A673 (cell line): ENCODE data around the gene WDR53. TPM values are rescaled to one million over a fixed set of nuclear protein-coding genes. Genes with fewer than 3 reads are reported as not detected.
"Not testable (repeated sequence)": the region's sequence is repeated elsewhere in the genome, so short reads cannot be mapped to it uniquely, and the experiment has no call there.

ENCODE experiments used
- BruUV-seq: library from RNA; stranded (reverse); fragments of 400-500 nt; replicated peaks from 2 replicates; lab custom pipeline; 2021; lab: Mats Ljungman, UMichigan
- CTCF ChIA-PET: fragments of 300-600 bp; sonication (Branson Sonifier 250); formaldehyde crosslinking; loops from one replicate; lab custom pipeline; 2022; ENCODE audit warnings: antibody characterized with exemption; lab: Charles Lee
- POLR2A ChIA-PET: fragments of 300-600 bp; sonication (Branson Sonifier 250); formaldehyde crosslinking; loops from one replicate; lab custom pipeline; 2022; ENCODE audit warnings: antibody characterized with exemption; ENCODE audit not compliant: low non-redundant PET; lab: Charles Lee
- DNase-seq: peaks from one replicate; pipeline ENCODE4 v3.0.0-alpha.2; 2015; ENCODE audit warnings: low spot score
- H3K27ac ChIP-seq: fragments of 200-600 bp; sonication (generic); 2 replicates; pipeline ENCODE4 v1.5.1; 2016; ENCODE audit warnings: mixed run types, low read depth, mild to moderate bottlenecking, mixed read lengths, antibody characterized with exemption, low read length; ENCODE audit not compliant: poor library complexity, severe bottlenecking
- H3K27me3 ChIP-seq: fragments of 200-600 bp; sonication (generic); replicated peaks from 2 replicates; pipeline ENCODE4 v1.6.1; 2017; ENCODE audit warnings: mixed run types, low read depth, mild to moderate bottlenecking, mixed read lengths, antibody characterized with exemption, low read length; ENCODE audit not compliant: insufficient read depth, poor library complexity
- H3K36me3 ChIP-seq: fragments of 200-600 bp; sonication (generic); 2 replicates; pipeline ENCODE4 v1.6.1; 2016; ENCODE audit warnings: mixed run types, mild to moderate bottlenecking, mixed read lengths, antibody characterized with exemption, low read length; ENCODE audit not compliant: insufficient read depth, poor library complexity, severe bottlenecking
- H3K4me1 ChIP-seq: fragments of 200-600 bp; sonication (generic); 2 replicates; pipeline ENCODE4 v1.6.1; 2017; ENCODE audit warnings: mixed run types, mild to moderate bottlenecking, mixed read lengths, antibody characterized with exemption, low read length; ENCODE audit not compliant: insufficient read depth, poor library complexity, severe bottlenecking
- H3K4me3 ChIP-seq: fragments of 200-600 bp; sonication (generic); 2 replicates; pipeline ENCODE4 v1.5.1; 2016; ENCODE audit warnings: low read depth, mixed run types, mild to moderate bottlenecking, mixed read lengths, low read length; ENCODE audit not compliant: poor library complexity, severe bottlenecking
- H3K9me3 ChIP-seq: fragments of 200-600 bp; sonication (generic); 2 replicates; pipeline ENCODE4 v1.6.1; 2016; ENCODE audit warnings: mixed run types, low read depth, mild to moderate bottlenecking, mixed read lengths, antibody characterized with exemption, low read length; ENCODE audit not compliant: poor library complexity, severe bottlenecking
- CTCF ChIP-seq: fragments of 300-800, 200-600 bp; sonication (generic); conservative IDR thresholded peaks from 2 replicates; pipeline ENCODE4 v1.5.1; 2017; ENCODE audit warnings: low read depth, mild to moderate bottlenecking, antibody characterized with exemption, low read length, moderate library complexity, mixed read lengths
- EZH2 ChIP-seq: fragments of 200-600 bp; sonication (generic); IDR thresholded peaks from 2 replicates; pipeline ENCODE4 v1.6.1; 2017; ENCODE audit warnings: borderline replicate concordance, low read depth, mild to moderate bottlenecking, mixed read lengths, antibody characterized with exemption, low read length; ENCODE audit not compliant: poor library complexity, severe bottlenecking
- intact Hi-C: fragments of 100-400 bp; cut with micrococcal nuclease; formaldehyde crosslinking; loops from one replicate; pipeline ENCODE4 v1.10.0; 2022; ENCODE audit not compliant: unreplicated experiment
- total RNA-seq: library from RNA; stranded (reverse); gene quantifications from 2 replicates; pipeline ENCODE4 v1.2.3, GENCODE V29; 2021

The WDR53 gene
- total RNA-seq, 1 experiment from 2014 or later, result 23.1 TPM

- no peak overlapping the region for H3K27ac ChIP-seq
- TF ChIP-seq CTCF (no peak), EZH2 (no peak)
- ChIA-PET CTCF (interaction anchor here (0.7 kb wide), 1 partner anchor 323 kb away, joined by 3 read pairs; no protein-coding TSS in a partner anchor), POLR2A (no interaction called here)
- H3K4me3 ChIP-seq, result no peak overlapping the region
- H3K27me3 ChIP-seq, result no peaks in the 10 kb centered on the region
- DNase-seq, result no peak
- H3K36me3 ChIP-seq, result peaks cover 1% of the 10 kb centered on the region
- peaks cover 8% of the 10 kb centered on the region for H3K4me1 ChIP-seq
- no TSS peak for BruUV-seq
- intact Hi-C loops, result no loop called here
- no peaks in the 10 kb centered on the region for H3K9me3 ChIP-seq
Measured at GRCh38 chr3:196572389-196572788, 4.0 kb upstream of the WDR53 start.

GRCh38 chr3:196570332-196570731, 2.0 kb upstream of the WDR53 start:
- H3K27me3 ChIP-seq, POLR2A ChIA-PET, H3K36me3 ChIP-seq, CTCF ChIA-PET, DNase-seq, H3K27ac ChIP-seq, intact Hi-C loops, H3K4me3 ChIP-seq, H3K9me3 ChIP-seq, BruUV-seq: not testable (repeated sequence)
- H3K4me1 ChIP-seq, result peaks cover 13% of the 10 kb centered on the region

- Histone ChIP-seq H3K4me1 (peaks cover 17% of the 10 kb centered on the region), H3K9me3 (no peaks in the 10 kb centered on the region), H3K36me3 (no peaks in the 10 kb centered on the region), H3K27me3 (no peaks in the 10 kb centered on the region), H3K27ac (peak overlapping the region; percentile 86), H3K4me3 (peak overlapping the region; percentile 94)
- intact Hi-C loops, result no loop called here
- BruUV-seq, result no TSS peak
- CTCF ChIA-PET, result interaction anchor here (0.8 to 1.0 kb wide), 2 partner anchors 40 kb away, joined by 3 read pairs; no protein-coding TSS in a partner anchor
- TF ChIP-seq EZH2, result no peak
- no peak for TF ChIP-seq CTCF
- POLR2A ChIA-PET, result interaction anchor here (0.5 kb wide), 1 partner anchor 663 kb away, joined by 7 read pairs; no protein-coding TSS in a partner anchor
- peak; percentile 29 for DNase-seq
Measured at GRCh38 chr3:196569003-196569516, 706 bp upstream of the WDR53 start.

- POLR2A ChIA-PET, result no interaction called here
- no TSS peak for BruUV-seq
- Histone ChIP-seq H3K36me3 (peaks cover 9% of the 10 kb centered on the region), H3K27me3 (no peaks in the 10 kb centered on the region), H3K9me3 (no peaks in the 10 kb centered on the region), H3K4me1 (peaks cover 23% of the 10 kb centered on the region), H3K27ac (peak overlapping the region; percentile 54), H3K4me3 (no peak overlapping the region)
- peak; percentile 59 for DNase-seq
- CTCF ChIA-PET, result no interaction called here
- TF ChIP-seq CTCF, result no peak
- TF ChIP-seq EZH2, result no peak
- intact Hi-C loops, result no loop called here
Measured at GRCh38 chr3:196563721-196564225, 4.6 kb downstream of the WDR53 start.
